SU-DHL-6 (cell line): ENCODE data around the gene AK9.

Experiments
- H2AFZ ChIP-seq: fragments of 200-600 bp; sonication (generic); 2 replicates; pipeline ENCODE4 v1.6.1; 2014; ENCODE audit warnings: low read depth, mild to moderate bottlenecking, moderate library complexity, mixed read lengths, antibody characterized with exemption, low read length; ENCODE audit not compliant: severe bottlenecking
- H3F3A ChIP-seq: fragments of 200-600 bp; shearing (Covaris generic); 2 replicates; pipeline ENCODE4 v1.6.0; 2016; ENCODE audit warnings: antibody characterized with exemption, mild to moderate bottlenecking; ENCODE audit not compliant: insufficient read depth
- H3K27ac ChIP-seq: fragments of 200-600 bp; sonication (generic); 2 replicates; pipeline ENCODE4 v1.5.1; 2016; ENCODE audit warnings: low read depth, mild to moderate bottlenecking, low read length, moderate library complexity, mixed read lengths
- H3K27me3 ChIP-seq: fragments of 200-600 bp; sonication (generic), shearing (Covaris generic); 2 replicates; pipeline ENCODE4 v1.6.0; 2014; ENCODE audit warnings: mild to moderate bottlenecking, low read length
- H3K36me3 ChIP-seq: fragments of 200-600 bp; sonication (generic); 2 replicates; pipeline ENCODE4 v1.6.1; 2014; ENCODE audit warnings: mild to moderate bottlenecking, low read length, mixed read lengths
- H3K4me2 ChIP-seq: fragments of 300-600, 200-600 bp; shearing (Covaris generic), sonication (generic); 2 replicates; pipeline ENCODE4 v1.6.0; 2014; ENCODE audit warnings: low read length, low read depth, mild to moderate bottlenecking; ENCODE audit not compliant: poor library complexity, severe bottlenecking
- H3K4me3 ChIP-seq: fragments of 200-600 bp; sonication (generic); 2 replicates; pipeline ENCODE4 v1.5.1; 2014; ENCODE audit warnings: antibody characterized with exemption, low read length, mild to moderate bottlenecking, mixed read lengths; ENCODE audit not compliant: insufficient read depth, poor library complexity, severe bottlenecking
- H3K79me2 ChIP-seq: fragments of 200-600 bp; sonication (generic); 2 replicates; pipeline ENCODE4 v1.6.1; 2014; ENCODE audit warnings: mild to moderate bottlenecking, low read length, moderate library complexity; ENCODE audit not compliant: insufficient read depth
- H3K9ac ChIP-seq: fragments of 200-600 bp; sonication (generic); 2 replicates; pipeline ENCODE4 v1.7.0; 2014; ENCODE audit warnings: mild to moderate bottlenecking, low read length
- H3K9me2 ChIP-seq: fragments of 200-600 bp; sonication (generic); replicated peaks from 2 replicates; pipeline ENCODE4 v1.6.1; 2014; ENCODE audit warnings: low read length; ENCODE audit not compliant: insufficient read depth
- H3K9me3 ChIP-seq: fragments of 200-600 bp; sonication (generic); 2 replicates; pipeline ENCODE4 v1.6.1; 2014; ENCODE audit warnings: low read length, mixed read lengths; ENCODE audit not compliant: insufficient read depth
- H4K20me1 ChIP-seq: fragments of 200-600 bp; sonication (generic); 2 replicates; pipeline ENCODE4 v1.6.1; 2014; ENCODE audit warnings: low read depth, mild to moderate bottlenecking, antibody characterized with exemption, low read length, moderate library complexity, mixed read lengths
- CTCF ChIP-seq: fragments of 200-600 bp; sonication (generic); IDR thresholded peaks from one replicate; pipeline ENCODE4 v1.5.1; 2017; ENCODE audit warnings: antibody characterized with exemption, mild to moderate bottlenecking, low read length, moderate library complexity; ENCODE audit not compliant: insufficient read depth, poor library complexity, severe bottlenecking
- EZH2phosphoT487 ChIP-seq: fragments of 200-600 bp; sonication (generic), shearing (Covaris generic); conservative IDR thresholded peaks from 2 replicates; pipeline ENCODE4 v1.6.1; 2018; ENCODE audit warnings: mild to moderate bottlenecking, antibody characterized with exemption, low read length, moderate library complexity, mixed read lengths

AK9 gene

GRCh38 chr6:109456710-109457561 is 234.1 kb downstream of the AK9 start:
- Histone ChIP-seq H3K27me3 (no peaks in the 10 kb centered on the region), H3K79me2 (peaks cover 7% of the 10 kb centered on the region; the same call in 1 of the 2 replicates), H3K9ac (peak overlapping the region; percentile 97), H3K9me3 (no peaks in the 10 kb centered on the region), H3K4me2 (peak overlapping the region; percentile 63), H3K4me3 (peak overlapping the region; percentile 67), H3K9me2 (no peaks in the 10 kb centered on the region), H3F3A (peaks cover 42% of the 10 kb centered on the region), H3K27ac (peak overlapping the region; percentile 18; the same call in 1 of the 2 replicates), H4K20me1 (no peaks in the 10 kb centered on the region), H3K36me3 (peaks cover 7% of the 10 kb centered on the region), H2AFZ (no peak overlapping the region)
- TF ChIP-seq EZH2phosphoT487 = no peak
- no peak for TF ChIP-seq CTCF

- H3K9ac ChIP-seq = peak overlapping the region; percentile 97
- H3K9me2 ChIP-seq = no peaks in the 10 kb centered on the region
- no peaks in the 10 kb centered on the region for H3K9me3 ChIP-seq
- H3K27ac ChIP-seq = peak overlapping the region; percentile 54
- no peaks in the 10 kb centered on the region for H4K20me1 ChIP-seq
- H3K79me2 ChIP-seq = peaks cover 7% of the 10 kb centered on the region; the same call in 1 of the 2 replicates
- no peak for TF ChIP-seq EZH2phosphoT487
- TF ChIP-seq CTCF = no peak
- no peaks in the 10 kb centered on the region for H3K27me3 ChIP-seq
- peaks cover 42% of the 10 kb centered on the region for H3F3A ChIP-seq
- peak overlapping the region; percentile 43 for H2AFZ ChIP-seq
- peaks cover under 1% of the 10 kb centered on the region; the same call in 1 of the 2 replicates for H3K36me3 ChIP-seq
- H3K4me3 ChIP-seq = peak overlapping the region; percentile 67
- peak overlapping the region; percentile 63 for H3K4me2 ChIP-seq
Observed at GRCh38 chr6:109456111-109456583, 234.9 kb downstream of the AK9 start.

DNA sequence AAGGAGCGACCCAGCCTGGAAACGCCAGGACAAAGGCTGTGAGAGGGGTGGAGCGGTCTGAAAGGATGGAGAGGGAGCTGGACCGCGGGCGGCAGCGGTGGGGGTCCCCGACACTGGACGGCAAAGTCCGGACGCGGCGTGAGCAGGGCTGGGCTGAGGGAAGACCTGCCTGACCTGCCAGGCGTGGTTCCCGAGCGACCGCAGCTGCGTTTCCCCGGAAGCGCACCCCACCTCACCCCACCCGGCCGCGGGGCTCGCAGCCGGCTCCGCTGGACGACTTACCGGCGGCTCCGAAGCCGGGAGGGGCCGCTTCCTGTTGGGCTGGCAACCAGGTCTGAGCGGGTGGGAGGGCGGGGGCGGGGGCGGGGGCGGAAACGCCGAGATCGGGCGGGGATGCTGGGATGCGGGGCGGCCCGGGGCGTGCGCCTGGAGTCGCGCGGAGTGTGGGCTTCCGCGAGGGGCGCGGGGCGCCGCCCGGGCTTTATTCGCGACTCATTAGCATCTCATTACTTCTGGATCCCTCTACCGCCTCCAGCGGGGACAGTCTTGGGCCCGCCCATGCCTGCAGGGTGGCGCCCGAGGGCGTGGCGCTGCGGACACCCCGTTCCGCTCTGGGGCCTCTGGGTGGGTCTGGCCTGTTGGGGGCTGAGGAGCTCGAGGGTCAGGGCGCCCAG is 235.4 kb downstream of the AK9 start, which contains the start of gene MICAL1:
MICAL1 (minus strand) TSS at position 336 of the 674 bp plus-strand sequence. CDS start 1,576 bp downstream, outside the sequence.
- no peaks in the 10 kb centered on the region; the same call in 1 of the 2 replicates for H3K36me3 ChIP-seq
- peak within 1 kb of the TSS; percentile 94 for H3K4me3 ChIP-seq
- peaks cover 42% of the 10 kb centered on the region for H3F3A ChIP-seq
- no peaks in the 10 kb centered on the region for H3K9me3 ChIP-seq
- no peak for TF ChIP-seq EZH2phosphoT487
- TF ChIP-seq CTCF = no peak
- H3K27me3 ChIP-seq = no peaks in the 10 kb centered on the region
- H4K20me1 ChIP-seq = no peaks in the 10 kb centered on the region
- H2AFZ ChIP-seq = peak within 1 kb of the TSS; percentile 43
- H3K4me2 ChIP-seq = peak within 1 kb of the TSS; percentile 63
- H3K9me2 ChIP-seq = no peaks in the 10 kb centered on the region
- H3K27ac ChIP-seq = peak within 1 kb of the TSS; percentile 92
- H3K9ac ChIP-seq = peak within 1 kb of the TSS; percentile 97
- peaks cover 7% of the 10 kb centered on the region; the same call in 1 of the 2 replicates for H3K79me2 ChIP-seq
